GM18498 (cell line): ENCODE results near the gene ZIC2.
"Not testable (repeated sequence)": the region's sequence is repeated elsewhere in the genome, so short reads cannot be mapped to it uniquely, and the experiment has no call there.

ENCODE experiments used
- ATAC-seq: cut with Tn5 transposase; IDR thresholded peaks from one replicate; pipeline ENCODE4 v1.9.1; 2021; ENCODE audit warnings: mild to moderate bottlenecking, moderate library complexity; ENCODE audit not compliant: unreplicated experiment

Gene ZIC2

GRCh38 chr13:99981735-99982035, at the start of gene ZIC2:
Gene ZIC2 (plus strand): TSS chr13:99981784. CDS start chr13:99982065, 281 bp downstream.
- ATAC-seq: no peak

GRCh38 chr13:99932912-99933311, 48.7 kb upstream of the ZIC2 start:
- no peak for ATAC-seq

- no peak for ATAC-seq
These were observed 45.8 kb upstream of the ZIC2 start for GRCh38 chr13:99935772-99936171.

- no peak for ATAC-seq
These were observed 42.9 kb upstream of the ZIC2 start for GRCh38 chr13:99938635-99939034.

- no peak for ATAC-seq
These were observed 40.5 kb upstream of the ZIC2 start for GRCh38 chr13:99941086-99941485.

- no peak for ATAC-seq
These were observed 39.7 kb upstream of the ZIC2 start for GRCh38 chr13:99941911-99942310.

- ATAC-seq: no peak
These were observed 37.5 kb upstream of the ZIC2 start for GRCh38 chr13:99944102-99944501.

- ATAC-seq: no peak
These were observed 37.0 kb upstream of the ZIC2 start for GRCh38 chr13:99944606-99945005.

GRCh38 chr13:99945515-99945914, 36.1 kb upstream of the ZIC2 start:
- ATAC-seq: not testable (repeated sequence)

- no peak for ATAC-seq
These were observed 33.9 kb upstream of the ZIC2 start for GRCh38 chr13:99947666-99948065.

GRCh38 chr13:99948411-99948810, 33.2 kb upstream of the ZIC2 start:
- ATAC-seq: no peak

GRCh38 chr13:99948907-99949678, 32.5 kb upstream of the ZIC2 start:
- no peak for ATAC-seq

- no peak for ATAC-seq
These were observed 31.7 kb upstream of the ZIC2 start for GRCh38 chr13:99949679-99950413.

- not testable (repeated sequence) for ATAC-seq
These were observed 29.9 kb upstream of the ZIC2 start for GRCh38 chr13:99951666-99952065.

- ATAC-seq: no peak
These were observed 28.3 kb upstream of the ZIC2 start for GRCh38 chr13:99953138-99953755.

- ATAC-seq: no peak
These were observed 26.4 kb upstream of the ZIC2 start for GRCh38 chr13:99955107-99955746.

- no peak for ATAC-seq
These were observed 25.7 kb upstream of the ZIC2 start for GRCh38 chr13:99955747-99956472.

- ATAC-seq: no peak
These were observed 24.9 kb upstream of the ZIC2 start for GRCh38 chr13:99956473-99957349.

- no peak for ATAC-seq
These were observed 23.0 kb upstream of the ZIC2 start for GRCh38 chr13:99958406-99959126.
